H9 (cell line): Measurements from ENCODE around the gene NUP54. TPM values are rescaled to one million over a fixed set of nuclear protein-coding genes. Genes with fewer than 3 reads are reported as not detected.

Source experiments
- DNase-seq: peaks from one replicate; pipeline ENCODE4 v3.0.0-alpha.2; 2017
- H2AFZ ChIP-seq: one replicate; pipeline ENCODE4 v1.6.1; 2013; ENCODE audit warnings: mild to moderate bottlenecking, low read length, control low read depth, moderate library complexity
- H2AK5ac ChIP-seq: 2 replicates; pipeline ENCODE4 v1.6.1; 2013; ENCODE audit warnings: low read length, control low read depth, mixed read lengths; ENCODE audit not compliant: insufficient read length
- H2BK120ac ChIP-seq: one replicate; pipeline ENCODE4 v1.6.1; 2013; ENCODE audit warnings: low read depth, mild to moderate bottlenecking, low read length, control low read depth, inconsistent platforms; ENCODE audit not compliant: poor library complexity, severe bottlenecking
- H2BK12ac ChIP-seq: 2 replicates; pipeline ENCODE4 v1.6.1; 2013; ENCODE audit warnings: low read length, control low read depth, mixed read lengths, low read depth; ENCODE audit not compliant: insufficient read length
- H2BK15ac ChIP-seq: 2 replicates; pipeline ENCODE4 v1.6.1; 2013; ENCODE audit warnings: low read depth, low read length, control low read depth
- H2BK20ac ChIP-seq: one replicate; pipeline ENCODE4 v1.6.1; 2013; ENCODE audit warnings: low read depth, mild to moderate bottlenecking, low read length, control low read depth, inconsistent platforms; ENCODE audit not compliant: poor library complexity, severe bottlenecking
- H2BK5ac ChIP-seq: 2 replicates; pipeline ENCODE4 v1.6.1; 2013; ENCODE audit warnings: low read length, control low read depth, mixed read lengths; ENCODE audit not compliant: insufficient read length
- H3K14ac ChIP-seq: 2 replicates; pipeline ENCODE4 v1.6.1; 2013; ENCODE audit warnings: low read length, control low read depth; ENCODE audit not compliant: insufficient read depth
- H3K18ac ChIP-seq: 2 replicates; pipeline ENCODE4 v1.6.1; 2013; ENCODE audit warnings: low read depth, mild to moderate bottlenecking, mixed read lengths, low read length, control low read depth; ENCODE audit not compliant: insufficient read length
- H3K23ac ChIP-seq: 2 replicates; pipeline ENCODE4 v1.6.1; 2013; ENCODE audit warnings: low read length, control low read depth, mixed read lengths, low read depth; ENCODE audit not compliant: insufficient read length
- H3K23me2 ChIP-seq: 2 replicates; pipeline ENCODE4 v1.6.1; 2013; ENCODE audit warnings: low read depth, mild to moderate bottlenecking, mixed read lengths, low read length, control low read depth; ENCODE audit not compliant: insufficient read length, poor library complexity, severe bottlenecking
- H3K27ac ChIP-seq: 2 replicates; pipeline ENCODE4 v1.5.1; 2013; ENCODE audit warnings: low read length, control low read depth, mixed read lengths, low read depth; ENCODE audit not compliant: insufficient read length
- H3K27me3 ChIP-seq: 2 replicates; pipeline ENCODE4 v1.6.1; 2013; ENCODE audit warnings: low read length, control low read depth, inconsistent platforms; ENCODE audit not compliant: insufficient read depth
- H3K4ac ChIP-seq: 2 replicates; pipeline ENCODE4 v1.6.1; 2013; ENCODE audit warnings: low read depth, mild to moderate bottlenecking, control low read depth, inconsistent platforms, low read length, moderate library complexity
- H3K4me1 ChIP-seq: 2 replicates; pipeline ENCODE4 v1.6.1; 2013; ENCODE audit warnings: low read length, control low read depth, inconsistent platforms; ENCODE audit not compliant: insufficient read depth
- H3K4me2 ChIP-seq: 2 replicates; pipeline ENCODE4 v1.6.1; 2013; ENCODE audit warnings: low read length, control low read depth, mixed read lengths; ENCODE audit not compliant: insufficient read length, insufficient read depth
- H3K56ac ChIP-seq: 2 replicates; pipeline ENCODE4 v1.6.1; 2013; ENCODE audit warnings: low read depth, mild to moderate bottlenecking, mixed read lengths, low read length, control low read depth; ENCODE audit not compliant: insufficient read length
- H3K79me1 ChIP-seq: 2 replicates; pipeline ENCODE4 v1.6.1; 2013; ENCODE audit warnings: low read depth, mild to moderate bottlenecking, moderate library complexity, low read length, control low read depth, inconsistent platforms; ENCODE audit not compliant: insufficient read depth, poor library complexity, severe bottlenecking
- H3K79me2 ChIP-seq: 2 replicates; pipeline ENCODE4 v1.6.1; 2013; ENCODE audit warnings: low read length, control low read depth, inconsistent platforms; ENCODE audit not compliant: insufficient read depth
- H3K9ac ChIP-seq: 2 replicates; pipeline ENCODE4 v1.6.1; 2013; ENCODE audit warnings: low read length, control low read depth, mixed read lengths; ENCODE audit not compliant: insufficient read length; ENCODE audit errors: extremely low read depth
- H3K9me3 ChIP-seq: one replicate; pipeline ENCODE4 v1.6.1; 2013; ENCODE audit warnings: low read depth, low read length, inconsistent platforms; ENCODE audit not compliant: control insufficient read depth
- H3T11ph ChIP-seq: one replicate; pipeline ENCODE4 v1.6.1; 2013; ENCODE audit warnings: mild to moderate bottlenecking, low read length, control low read depth, inconsistent platforms
- H4K20me1 ChIP-seq: one replicate; pipeline ENCODE4 v1.6.1; 2013; ENCODE audit not compliant: control insufficient read depth, insufficient read length, insufficient read depth
- H4K5ac ChIP-seq: 2 replicates; pipeline ENCODE4 v1.6.1; 2013; ENCODE audit warnings: low read depth, mild to moderate bottlenecking, mixed read lengths, low read length, control low read depth; ENCODE audit not compliant: insufficient read length
- H4K8ac ChIP-seq: replicated peaks from 2 replicates; pipeline ENCODE4 v1.6.1; 2013; ENCODE audit warnings: low read length, control low read depth, mixed read lengths, low read depth; ENCODE audit not compliant: insufficient read length
- H4K91ac ChIP-seq: 2 replicates; pipeline ENCODE4 v1.6.1; 2013; ENCODE audit warnings: low read depth, mild to moderate bottlenecking, moderate library complexity, mixed read lengths, low read length, control low read depth; ENCODE audit not compliant: insufficient read length
- H3K27ac Mint-ChIP-seq, 3 experiments: 2 replicates in 2 of 3; 3 replicates in 1 of 3; pipeline ENCODE4 v1.8.0; 2020 to 2021; ENCODE audit warnings: mixed read lengths in 3 of 3, mild to moderate bottlenecking in 1 of 3, moderate library complexity in 1 of 3
- H3K27me3 Mint-ChIP-seq: 2 replicates; pipeline ENCODE4 v1.8.0; 2021; ENCODE audit warnings: low read depth, mild to moderate bottlenecking, moderate library complexity, mixed read lengths
- H3K36me3 Mint-ChIP-seq, 3 experiments: 2 replicates in 2 of 3; 3 replicates in 1 of 3; pipeline ENCODE4 v1.8.0; 2020 to 2021; ENCODE audit warnings: low read depth in 3 of 3, mixed read lengths in 3 of 3; ENCODE audit not compliant: insufficient read depth in 1 of 3
- H3K4me1 Mint-ChIP-seq, 2 experiments: 2 replicates each; pipeline ENCODE4 v1.8.0; 2020; ENCODE audit warnings: mixed read lengths in 2 of 2
- H3K4me3 Mint-ChIP-seq, 2 experiments: 2 replicates in 1 of 2; 3 replicates in 1 of 2; pipeline ENCODE4 v1.8.0; 2020 to 2021; ENCODE audit warnings: mild to moderate bottlenecking in 2 of 2, mixed read lengths in 2 of 2, moderate library complexity in 1 of 2
- H3K9me3 Mint-ChIP-seq, 2 experiments: 2 replicates in 1 of 2; 3 replicates in 1 of 2; pipeline ENCODE4 v1.8.0; 2020; ENCODE audit warnings: mild to moderate bottlenecking in 2 of 2, mixed read lengths in 2 of 2, moderate library complexity in 1 of 2
- CTCF ChIP-seq: fragments of 200-600 bp; sonication (generic); conservative IDR thresholded peaks from 3 replicates; pipeline ENCODE4 v1.8.0; 2021; ENCODE audit warnings: antibody characterized with exemption, mild to moderate bottlenecking
- WGBS: extraction: QIAGEN DNeasy Blood & Tissue Kit; methylation state at CpG from one replicate; pipeline ENCODE4 v1.1.7; 2013; ENCODE audit warnings: missing lambda C conversion rate, low lambda C conversion rate, mixed read lengths; ENCODE audit not compliant: insufficient read length; ENCODE audit errors: extremely low coverage; 5-methylcytosine and 5-hydroxymethylcytosine counted together
- total RNA-seq: library from RNA; stranded (reverse); gene quantifications from 2 replicates; pipeline ENCODE4 v1.2.1, GENCODE V29; 2021

NUP54 gene
- total RNA-seq, 1 experiment from 2014 or later, result 129 TPM

DNA sequence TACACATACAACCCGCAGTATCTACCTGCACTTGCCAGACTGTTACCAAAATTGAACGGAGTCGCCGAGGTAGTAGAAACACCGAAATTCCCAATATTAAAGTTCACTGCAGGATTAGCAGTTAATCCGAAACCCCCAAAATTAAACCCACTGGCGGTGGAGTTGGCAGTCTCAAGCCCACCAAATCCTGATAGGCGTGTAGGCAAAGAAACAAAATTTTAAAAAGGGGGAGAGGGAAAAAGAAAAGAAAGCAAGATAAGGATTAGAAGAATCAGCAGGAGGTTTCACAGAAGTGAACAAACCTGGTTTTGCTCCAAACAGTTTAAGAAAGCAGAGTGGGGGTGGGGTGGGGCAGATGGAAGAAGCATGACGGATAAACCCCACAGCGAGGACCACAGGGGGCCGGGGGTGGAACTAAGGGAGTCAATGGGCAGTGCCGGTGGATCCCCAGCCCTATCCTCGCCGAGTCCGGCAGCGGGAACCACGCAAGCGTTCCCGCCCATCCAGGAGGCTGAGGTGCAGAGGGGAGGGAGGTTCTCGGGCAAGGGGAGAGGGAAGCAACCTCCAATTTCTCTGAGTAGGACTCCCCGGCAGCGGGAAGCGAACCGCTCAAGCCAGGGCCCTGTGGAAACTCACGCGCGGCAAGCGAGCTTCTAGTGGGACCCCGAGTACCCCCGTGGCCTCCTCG lies 599 bp downstream of the NUP54 start:
- Histone ChIP-seq H4K5ac (no peak overlapping the region), H3K23ac (no peak overlapping the region), H2AFZ (no peak overlapping the region), H3K14ac (peak overlapping the region; percentile 93; the same call in 1 of the 2 replicates), H3K27me3 (no peaks in the 10 kb centered on the region), H3K4me1 (no peaks in the 10 kb centered on the region), H3K27ac (peak overlapping the region; percentile 1), H3K79me1 (peaks cover under 1% of the 10 kb centered on the region), H2BK20ac (no peak overlapping the region), H3K4ac (no peak overlapping the region), H3K56ac (no peak overlapping the region), H3K18ac (peak overlapping the region; percentile 91), H3T11ph (no peak overlapping the region), H3K23me2 (peaks cover 10% of the 10 kb centered on the region), H3K9ac (peak overlapping the region; percentile 82), H3K9me3 (no peaks in the 10 kb centered on the region), H2BK12ac (no peak overlapping the region), H2AK5ac (no peak overlapping the region), H2BK5ac (no peak overlapping the region), H3K79me2 (peaks cover 23% of the 10 kb centered on the region; the same call in 1 of the 2 replicates), H4K8ac (no peak overlapping the region), H4K91ac (no peak overlapping the region), H3K4me2 (peak overlapping the region; percentile 89), H2BK15ac (no peak overlapping the region), H2BK120ac (no peak overlapping the region), H4K20me1 (no peaks in the 10 kb centered on the region)
- H3K4me3 Mint-ChIP-seq, result peak overlapping the region; percentile 89 to 97
- peaks cover 18 to 24% of the 10 kb centered on the region in 2 experiments for H3K4me1 Mint-ChIP-seq
- H3K27ac Mint-ChIP-seq, result peak overlapping the region; percentile 97 to 99 (median 98)
- peak; percentile 94 for DNase-seq
- no peaks in the 10 kb centered on the region for H3K27me3 Mint-ChIP-seq
- peaks cover 19 to 24% (median 21%) of the 10 kb centered on the region in 3 experiments for H3K36me3 Mint-ChIP-seq
- H3K9me3 Mint-ChIP-seq, result no peaks in the 10 kb centered on the region
- TF ChIP-seq CTCF, result no peak
- no CpG with 5 or more reads among the region's 31 CpGs for WGBS
